Fibroblast of the conjunctiva (primary cell): ENCODE data around the gene RFK.
"Not testable (repeated sequence)": the region's sequence is repeated elsewhere in the genome, so short reads cannot be mapped to it uniquely, and the experiment has no call there.

Source experiments
- DNase-seq: peaks from one replicate; pipeline ENCODE4 v3.0.0-alpha.2; 2010; ENCODE audit warnings: low read depth

Gene RFK

GRCh38 chr9:76370396-76371023 is 23.7 kb downstream of the RFK start:
- DNase-seq: no peak

- DNase-seq: no peak
Measured at GRCh38 chr9:76369583-76369982, 24.6 kb downstream of the RFK start.

- no peak for DNase-seq
Measured at GRCh38 chr9:76366275-76366674, 28.0 kb downstream of the RFK start.

- DNase-seq: no peak
Measured at GRCh38 chr9:76365028-76365427, 29.2 kb downstream of the RFK start.

- DNase-seq: no peak
Measured at GRCh38 chr9:76363032-76363395, 31.2 kb downstream of the RFK start.

- DNase-seq: not testable (repeated sequence)
Measured at GRCh38 chr9:76362332-76363031, 31.7 kb downstream of the RFK start.

- DNase-seq: no peak
Measured at GRCh38 chr9:76359766-76360165, 34.5 kb downstream of the RFK start.

- no peak for DNase-seq
Measured at GRCh38 chr9:76359365-76359764, 34.9 kb downstream of the RFK start.

GRCh38 chr9:76358628-76359280 is 35.5 kb downstream of the RFK start:
- no peak for DNase-seq

- DNase-seq: no peak
Measured at GRCh38 chr9:76357555-76357954, 36.7 kb downstream of the RFK start.

- no peak for DNase-seq
Measured at GRCh38 chr9:76355886-76356285, 38.3 kb downstream of the RFK start.

- DNase-seq: no peak
Measured at GRCh38 chr9:76354221-76354620, 40.0 kb downstream of the RFK start.

- no peak for DNase-seq
Measured at GRCh38 chr9:76353280-76353679, 40.9 kb downstream of the RFK start.

GRCh38 chr9:76352026-76352620 is 42.1 kb downstream of the RFK start:
- DNase-seq: no peak

- no peak for DNase-seq
Measured at GRCh38 chr9:76351006-76351405, 43.2 kb downstream of the RFK start.

GRCh38 chr9:76349865-76350264 is 44.4 kb downstream of the RFK start:
- no peak for DNase-seq

- DNase-seq: no peak
Measured at GRCh38 chr9:76342858-76343257, 51.4 kb downstream of the RFK start.

- no peak for DNase-seq
Measured at GRCh38 chr9:76342201-76342600, 52.0 kb downstream of the RFK start.

- no peak for DNase-seq
Measured at GRCh38 chr9:76341616-76342015, 52.6 kb downstream of the RFK start.

GRCh38 chr9:76338418-76338817 is 55.8 kb downstream of the RFK start:
- no peak for DNase-seq

- DNase-seq: no peak
Measured at GRCh38 chr9:76336027-76336426, 58.2 kb downstream of the RFK start.
